Occipital lobe (tissue), 2 donors: ENCODE measurements around the gene HNF4A. TPM values are rescaled to one million over a fixed set of nuclear protein-coding genes. Genes with fewer than 3 reads are reported as not detected.
A peak's percentile ranks its signal among the peaks of the same experiment; 100 is the strongest.
"Not testable (repeated sequence)": the region's sequence is repeated elsewhere in the genome, so short reads cannot be mapped to it uniquely, and the experiment has no call there.

Experiments used
- DNase-seq: peaks from one replicate; lab custom pipeline; 2025; lab: John Stamatoyannopoulos, UW
- total RNA-seq: library from RNA; depleted of rRNA; stranded (reverse); fragments of >200 nt; gene quantifications from one replicate; pipeline ENCODE4 v1.2.3, GENCODE V29; 2014

The HNF4A gene
- total RNA-seq: not detected

DNA sequence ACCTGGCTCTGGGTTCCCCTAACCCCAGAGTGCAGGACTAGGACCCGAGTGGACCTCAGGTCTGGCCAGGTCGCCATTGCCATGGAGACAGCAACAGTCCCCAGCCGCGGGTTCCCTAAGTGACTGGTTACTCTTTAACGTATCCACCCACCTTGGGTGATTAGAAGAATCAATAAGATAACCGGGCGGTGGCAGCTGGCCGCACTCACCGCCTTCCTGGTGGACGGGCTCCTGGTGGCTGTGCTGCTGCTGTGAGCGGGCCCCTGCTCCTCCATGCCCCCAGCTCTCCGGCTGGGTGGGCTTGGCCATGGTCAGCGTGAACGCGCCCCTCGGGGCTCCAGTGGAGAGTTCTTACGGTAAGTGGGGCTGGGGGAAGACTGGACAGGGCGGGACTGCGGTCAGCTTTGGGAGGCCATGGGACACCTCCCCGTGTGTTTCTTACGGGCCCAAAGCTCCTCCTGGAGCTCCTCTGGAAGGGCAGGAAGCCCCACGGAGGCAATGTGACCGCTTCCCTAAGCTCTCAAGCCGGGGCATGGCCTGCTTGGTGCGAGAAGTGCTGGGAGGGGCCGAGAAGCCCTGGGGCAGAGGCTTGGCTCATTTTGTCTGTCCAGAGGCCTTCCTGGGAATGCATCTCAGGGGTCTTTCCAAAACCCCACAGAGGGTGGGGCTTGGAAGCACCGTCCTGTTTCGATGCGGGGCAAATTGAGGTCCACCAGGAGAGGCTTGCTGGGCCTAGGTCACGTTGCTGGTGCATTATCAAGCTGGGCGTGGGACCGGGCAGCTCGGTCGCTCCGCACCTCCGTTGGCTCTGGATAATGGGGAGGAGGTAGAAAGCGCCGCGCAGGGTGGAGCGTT lies at the start of gene HNF4A:
TSS of gene HNF4A (plus strand) at position 202 of the 855 bp plus-strand sequence. CDS start at position 308, 106 bp downstream.
- DNase-seq: no peak

DNA sequence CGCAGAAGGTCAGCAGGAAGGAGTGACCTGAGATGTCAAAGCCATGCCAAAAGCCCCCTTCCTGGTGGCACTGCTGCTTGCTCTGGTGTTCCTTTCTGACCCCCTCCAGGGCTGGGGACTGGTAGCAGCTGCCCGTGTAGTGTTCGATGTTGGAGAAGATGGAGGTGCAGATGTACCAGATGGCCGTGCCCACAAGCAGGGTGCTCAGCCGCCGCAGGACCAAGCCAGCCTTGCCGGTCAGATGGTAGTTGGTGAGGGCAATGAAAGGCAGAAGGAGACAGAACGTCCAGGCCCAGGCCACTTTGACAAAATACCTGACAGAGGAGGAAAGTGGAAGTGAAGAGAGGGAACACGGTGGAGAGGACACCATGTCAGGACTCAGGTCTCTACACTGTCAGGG lies 48.6 kb upstream of the HNF4A start:
- DNase-seq: no peak

DNA sequence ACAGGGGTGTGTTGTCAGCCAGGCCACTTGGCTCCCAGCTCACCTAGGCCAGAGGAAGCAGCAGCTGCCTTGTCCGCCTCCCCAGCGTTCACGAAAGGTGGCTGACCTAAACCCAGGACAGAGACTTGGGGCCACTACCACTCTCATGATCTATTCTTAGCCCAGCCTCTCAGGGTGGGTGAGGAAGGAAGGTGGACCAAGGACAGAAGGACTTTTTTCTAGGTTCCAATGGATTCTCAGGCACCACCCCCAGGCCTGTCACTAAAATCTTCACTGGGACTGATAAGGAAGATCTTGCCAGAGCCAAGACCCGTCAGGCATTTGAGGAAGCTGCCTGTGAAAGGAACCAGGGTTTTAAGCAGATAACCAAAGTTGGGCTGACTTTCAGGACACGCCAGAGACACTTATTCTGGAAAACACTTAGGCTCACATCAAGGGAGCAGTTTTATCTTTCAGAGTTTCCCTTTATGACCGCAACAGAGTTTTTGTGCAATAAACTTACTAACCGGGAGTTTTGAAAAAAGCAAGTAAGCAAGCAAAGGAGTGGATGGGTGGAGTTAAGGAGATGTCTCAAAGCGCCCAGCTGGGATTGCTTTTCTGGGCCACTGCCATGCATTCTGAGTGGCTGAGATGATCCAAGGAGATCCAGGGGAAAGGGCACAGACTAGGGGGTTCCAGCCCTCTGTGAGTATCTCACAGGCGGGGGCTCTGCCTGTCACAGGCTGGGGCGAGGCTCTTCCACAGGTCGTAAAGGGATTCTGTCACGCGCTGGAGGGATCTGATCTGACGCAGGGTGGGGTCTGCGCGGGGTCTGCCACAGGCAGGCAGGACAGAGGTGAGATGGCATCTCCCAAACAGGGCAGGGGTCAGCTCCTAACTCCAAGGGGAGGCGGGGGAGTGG lies 45.5 kb upstream of the HNF4A start:
- no peak for DNase-seq

DNA sequence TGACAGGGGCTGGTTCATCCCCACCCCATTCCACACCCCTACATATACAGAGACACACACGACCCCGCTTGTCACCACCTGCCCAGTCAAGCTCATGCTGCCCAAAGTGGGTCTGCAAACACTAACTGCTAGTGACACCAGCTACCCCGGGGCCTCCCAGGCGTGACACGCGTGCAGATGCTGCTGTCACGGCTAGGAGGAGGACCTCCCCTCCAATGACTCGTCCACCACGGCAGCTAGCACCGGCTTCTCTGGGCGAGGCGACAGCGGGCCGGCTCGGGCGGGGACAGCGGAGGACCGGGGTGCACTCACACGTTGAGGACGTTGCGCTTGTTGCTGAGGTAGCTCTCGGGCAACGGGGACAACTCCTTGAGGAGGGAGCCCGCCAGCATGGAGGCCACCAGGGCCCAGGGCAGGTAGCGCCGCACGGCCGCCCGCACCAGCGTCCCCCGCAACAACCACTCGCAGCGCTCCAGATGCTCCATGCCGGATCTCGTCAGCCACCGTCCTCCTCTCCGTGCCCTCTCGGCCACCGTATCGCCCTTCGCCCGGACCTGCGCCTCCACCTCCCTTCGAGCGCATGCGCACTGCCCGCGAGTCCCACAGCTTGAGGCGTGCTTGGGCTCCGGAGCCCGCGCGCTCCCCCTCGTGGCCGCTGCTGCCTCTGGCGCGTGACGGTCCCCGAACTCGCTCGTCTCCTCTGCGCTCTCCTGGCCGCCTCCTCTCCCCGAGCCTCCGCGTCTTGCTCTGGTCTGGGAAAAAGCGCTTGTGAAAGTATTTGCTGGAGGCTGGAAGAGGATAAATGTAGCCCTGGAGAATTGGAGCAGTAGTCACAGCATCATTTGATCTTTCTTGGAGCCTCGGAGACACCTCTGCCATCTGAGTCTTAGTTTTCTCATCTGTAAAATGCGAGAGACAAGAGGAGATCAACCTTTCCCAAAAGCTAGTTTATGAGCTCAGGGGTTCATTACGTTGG lies 44.5 kb upstream of the HNF4A start, which contains the start of gene FITM2:
TSS of gene FITM2 (minus strand) at position 539 of the 976 bp plus-strand sequence. CDS start at position 485, 54 bp downstream.
- DNase-seq: peak; percentile 89

DNA sequence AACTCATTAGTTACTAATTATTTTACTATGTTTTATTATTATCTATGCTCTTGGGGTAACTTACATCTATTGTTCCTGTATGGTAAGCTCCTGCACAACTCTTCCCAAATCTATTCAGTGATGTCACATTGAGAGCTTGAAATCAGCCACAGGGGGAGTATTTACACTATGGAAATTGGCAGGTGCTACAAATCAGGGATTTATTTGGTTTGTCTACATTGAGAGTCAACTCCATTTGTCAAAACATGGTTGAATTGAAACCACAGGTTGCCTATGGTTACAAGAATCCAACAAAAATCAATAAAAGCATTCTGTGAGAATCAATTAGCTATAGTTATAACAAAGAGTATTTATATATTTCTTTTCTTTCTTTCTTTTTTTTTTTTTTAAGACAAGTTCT lies 40.6 kb upstream of the HNF4A start:
- no peak for DNase-seq

DNA sequence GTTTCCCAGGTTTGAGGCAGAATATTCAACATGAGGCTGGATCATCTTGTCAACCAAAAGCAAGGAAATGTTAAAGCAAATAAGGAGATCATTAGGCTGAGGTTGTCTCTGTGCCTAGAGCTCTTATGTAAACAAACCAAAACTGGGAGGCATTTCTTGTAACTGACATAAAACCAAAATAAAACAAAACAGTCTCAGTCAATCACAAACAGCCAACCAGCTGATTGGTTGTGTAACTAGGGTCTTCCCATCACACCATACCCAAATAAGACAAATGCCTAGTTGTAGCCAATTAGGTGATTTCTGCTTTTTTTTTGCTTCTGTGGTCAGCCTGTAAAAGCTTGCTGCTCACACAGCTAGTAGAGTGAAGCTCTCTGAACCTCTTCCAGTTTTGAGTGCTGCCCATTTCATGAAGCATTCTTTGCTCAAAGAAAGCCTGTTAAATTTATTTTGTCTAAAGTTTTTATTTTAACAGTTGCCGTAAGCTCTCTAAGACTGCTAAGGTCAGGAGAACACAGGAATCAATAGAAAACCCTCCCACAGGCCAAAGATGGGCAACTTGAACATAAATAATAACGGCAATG lies 35.6 kb upstream of the HNF4A start:
- DNase-seq: no peak

DNA sequence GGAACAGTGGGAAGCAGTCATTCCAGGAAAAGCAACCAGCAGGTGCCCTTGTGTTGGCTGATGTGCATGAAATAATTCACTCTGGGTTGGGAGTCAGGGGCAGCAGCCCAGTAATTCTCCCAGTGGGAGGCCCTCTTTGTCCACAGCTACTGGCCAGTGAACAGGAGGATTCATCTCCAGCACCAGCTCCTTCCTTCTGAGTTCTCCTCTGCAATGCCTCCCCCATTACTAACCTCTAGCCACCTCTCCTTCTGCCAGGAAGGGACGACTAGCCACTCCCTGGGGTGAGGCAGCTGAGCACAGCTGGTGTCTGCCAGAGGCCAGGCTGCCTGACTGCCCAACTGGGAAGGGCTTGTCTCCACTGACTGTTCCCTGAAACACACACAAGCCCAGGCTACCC lies 31.2 kb upstream of the HNF4A start:
- no peak for DNase-seq

DNA sequence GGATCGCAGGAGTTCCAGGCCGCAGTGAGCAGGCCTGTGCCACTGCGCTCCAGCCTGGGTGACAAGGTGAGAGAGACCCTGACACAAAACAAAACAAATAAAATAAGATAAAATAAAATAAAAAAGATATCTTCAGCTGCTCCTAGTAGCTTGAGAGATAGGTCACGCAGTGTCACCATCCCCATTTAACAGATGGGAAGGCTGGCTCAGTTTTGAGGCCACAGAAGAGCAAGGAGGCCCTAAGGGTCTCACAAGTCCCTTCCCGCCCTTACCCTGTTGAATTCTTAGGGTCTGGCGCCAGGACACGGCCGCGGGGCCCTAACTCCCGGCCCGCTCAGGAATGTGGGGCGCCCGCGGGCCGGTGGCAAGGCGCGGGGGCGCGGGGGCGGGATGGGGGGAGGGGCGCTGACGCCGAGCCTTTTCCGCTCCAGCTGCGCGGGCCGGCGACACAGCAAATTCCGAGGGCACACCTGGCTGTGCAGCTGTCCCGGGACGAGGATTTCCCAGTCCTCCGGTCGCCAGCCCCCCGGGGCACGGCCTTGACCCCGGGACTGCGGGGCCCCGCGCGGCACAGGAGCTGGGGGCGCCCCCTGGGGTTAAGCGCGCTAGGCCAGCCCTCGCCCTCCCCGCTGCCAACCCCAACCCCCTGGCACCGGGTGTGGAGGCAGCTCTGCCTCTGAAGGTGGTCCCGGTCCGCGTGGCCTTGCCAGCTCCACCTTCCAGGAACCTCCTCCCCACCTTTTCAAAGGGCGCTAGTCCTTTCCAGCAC lies 28.9 kb upstream of the HNF4A start:
- no peak for DNase-seq

DNA sequence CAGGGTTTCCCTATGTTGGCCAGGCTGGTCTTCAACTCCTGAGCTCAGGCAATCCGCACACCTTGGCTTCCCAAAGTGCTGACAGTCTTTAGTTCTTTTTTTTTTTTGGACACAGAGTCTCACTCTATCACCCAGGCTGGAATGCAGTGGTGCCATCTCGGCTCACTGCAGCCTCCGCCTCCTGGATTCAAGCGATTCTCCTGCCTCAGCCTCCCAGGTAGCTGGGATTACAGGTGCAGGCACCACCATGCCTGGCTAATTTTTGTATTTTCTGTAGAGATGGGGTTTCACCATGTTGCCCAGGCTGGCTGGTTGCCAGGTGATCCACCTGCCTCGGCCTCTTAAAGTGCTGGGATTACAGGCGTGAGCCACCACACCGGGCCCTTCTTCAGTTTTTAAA lies 27.8 kb upstream of the HNF4A start:
- not testable (repeated sequence) for DNase-seq

DNA sequence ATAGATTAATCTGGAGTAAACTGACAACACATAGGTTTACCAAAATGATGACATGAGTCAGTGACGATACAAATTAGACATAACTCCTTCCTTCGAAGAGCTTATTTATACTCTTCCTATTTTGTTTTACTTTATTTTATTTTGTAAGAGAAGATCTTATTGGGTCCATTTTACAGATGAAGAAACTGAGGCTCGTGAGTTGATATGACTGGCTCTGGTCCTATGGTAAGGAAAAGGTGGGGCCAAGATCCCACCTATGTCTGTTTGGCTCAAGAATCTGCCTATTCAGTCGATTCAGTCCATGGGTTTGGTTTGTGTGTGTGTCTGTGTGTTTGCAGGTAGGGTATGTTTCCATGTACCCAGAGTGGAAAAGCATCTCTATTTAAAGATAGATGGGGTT lies 27.1 kb upstream of the HNF4A start:
- no peak for DNase-seq

DNA sequence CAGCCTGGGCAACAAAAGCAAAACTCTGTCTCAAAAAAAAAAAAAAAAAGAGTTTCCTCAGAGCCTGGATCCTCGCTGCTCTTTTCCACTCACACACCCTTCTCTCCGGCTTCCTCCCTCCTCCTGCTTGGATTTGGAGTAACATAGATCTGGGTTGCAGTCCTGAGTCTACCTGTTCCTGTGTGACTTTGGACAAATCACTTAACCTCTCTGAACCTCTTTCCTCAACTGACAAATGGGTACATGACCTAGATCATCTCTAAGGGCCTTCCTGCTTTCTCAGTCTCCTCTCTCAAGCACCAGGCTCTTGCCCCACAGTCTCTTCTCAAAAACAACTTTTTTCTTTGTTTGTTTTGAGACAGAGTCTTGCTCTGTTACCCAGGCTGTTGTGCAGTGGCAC lies 24.3 kb upstream of the HNF4A start:
- DNase-seq: no peak

DNA sequence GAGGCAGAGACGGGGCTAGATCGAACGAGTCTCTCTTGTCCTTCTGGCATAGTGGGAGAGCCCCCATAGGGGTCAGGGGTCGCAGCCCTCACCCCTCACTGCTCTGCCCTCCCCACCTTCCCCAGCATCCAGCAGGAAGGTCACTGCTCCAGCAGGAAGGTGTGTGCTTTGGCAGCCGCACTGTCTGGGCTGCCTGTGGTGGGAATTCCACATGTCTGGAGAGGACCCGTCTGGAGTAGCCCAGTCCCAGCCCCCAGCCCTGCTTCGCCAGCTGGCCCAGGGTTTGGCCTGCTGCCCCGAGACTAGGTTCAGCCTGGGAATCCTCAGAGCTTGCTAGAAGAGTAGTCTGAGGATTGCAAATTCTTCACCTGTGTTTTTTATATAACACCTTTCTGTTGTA lies 21.2 kb upstream of the HNF4A start:
- DNase-seq: no peak

DNA sequence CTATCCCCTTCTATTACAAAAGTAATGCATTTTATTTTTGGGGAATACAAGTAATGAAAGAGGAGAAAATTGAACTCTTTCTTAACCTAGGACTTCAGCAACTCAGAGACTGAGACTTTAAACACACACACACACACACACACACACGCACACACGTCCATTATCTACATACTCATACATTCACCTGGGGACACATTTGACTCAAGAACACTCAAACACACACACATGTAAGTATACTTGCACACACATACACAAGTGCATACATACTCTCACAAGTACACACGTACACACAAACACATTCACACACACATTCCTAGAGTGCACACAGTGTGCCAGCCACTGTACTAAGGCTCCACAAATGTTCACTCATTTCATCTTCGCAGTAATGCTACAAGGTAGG lies 20.8 kb upstream of the HNF4A start:
- DNase-seq: no peak

DNA sequence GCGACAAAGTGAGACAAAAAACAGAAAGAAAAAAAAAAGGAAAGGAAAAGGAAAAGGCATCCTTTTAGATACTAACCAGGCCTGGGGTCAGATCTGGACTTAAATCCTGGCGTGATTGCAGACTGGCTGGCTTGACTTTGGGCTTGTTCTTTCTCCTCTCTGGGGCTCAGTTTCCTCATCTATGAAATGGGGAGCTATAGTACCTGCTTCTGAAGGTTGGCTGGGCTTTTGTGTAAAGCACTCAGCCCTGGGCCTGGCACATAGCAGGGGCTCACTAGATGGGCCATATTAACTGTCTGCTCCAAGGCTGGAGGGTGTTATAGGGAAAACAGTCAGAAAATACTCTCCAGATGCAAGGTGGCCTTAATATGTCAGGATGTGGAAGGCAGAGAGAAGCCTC lies 19.8 kb upstream of the HNF4A start:
- no peak for DNase-seq

DNA sequence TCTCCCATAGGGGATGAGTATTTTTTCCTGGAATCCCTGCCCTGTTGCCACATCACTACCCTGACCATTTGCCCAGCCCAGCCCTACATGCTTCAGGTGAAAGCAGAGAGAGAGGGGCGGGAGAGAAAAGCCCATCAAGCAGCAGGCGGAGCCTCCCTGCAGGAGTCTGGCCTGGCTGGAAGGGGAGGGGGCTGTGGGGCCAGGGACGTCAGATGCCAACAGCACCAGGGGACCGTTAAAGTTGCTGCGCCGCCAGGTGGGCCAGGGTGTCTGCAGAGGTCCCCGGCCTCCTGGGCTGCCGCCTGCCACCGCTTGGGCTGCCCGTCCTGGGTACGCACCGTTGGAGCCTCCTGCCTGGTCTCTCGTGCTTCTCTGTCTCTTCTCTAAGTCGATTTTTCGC lies 19.4 kb upstream of the HNF4A start:
- no peak for DNase-seq

DNA sequence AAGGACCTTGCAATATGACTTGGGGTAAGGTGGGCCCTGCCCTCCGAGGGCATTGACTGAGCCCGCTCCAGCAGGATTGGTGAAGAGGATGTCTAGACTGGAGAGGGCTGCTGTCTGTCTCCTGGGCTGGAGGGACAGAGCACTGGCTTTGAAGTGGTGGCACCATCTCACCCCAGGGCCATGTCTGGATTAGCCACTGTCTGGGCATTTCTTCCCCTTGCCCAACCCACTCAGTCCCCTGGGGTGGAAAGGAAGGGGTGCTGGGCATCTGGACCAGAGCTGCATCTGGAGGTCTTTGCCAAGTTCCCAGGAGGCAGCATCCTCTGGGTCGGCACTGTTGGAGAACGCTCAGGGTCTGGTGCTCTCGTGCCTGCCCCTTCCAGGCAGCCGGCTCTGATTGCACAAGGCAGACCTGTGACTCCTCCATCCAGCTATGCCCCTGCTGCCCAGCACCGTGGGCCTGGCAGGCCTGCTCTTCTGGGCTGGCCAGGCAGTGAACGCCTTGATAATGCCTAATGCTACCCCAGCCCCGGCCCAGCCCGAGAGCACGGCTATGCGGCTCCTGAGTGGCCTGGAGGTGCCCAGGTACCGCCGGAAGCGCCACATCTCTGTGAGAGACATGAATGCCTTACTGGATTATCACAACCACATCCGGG lies 18.6 kb upstream of the HNF4A start, which contains the start of gene R3HDML:
TSS of gene R3HDML (plus strand) at position 319 of the 656 bp plus-strand sequence. CDS start at position 434, 115 bp downstream.
- DNase-seq: no peak

DNA sequence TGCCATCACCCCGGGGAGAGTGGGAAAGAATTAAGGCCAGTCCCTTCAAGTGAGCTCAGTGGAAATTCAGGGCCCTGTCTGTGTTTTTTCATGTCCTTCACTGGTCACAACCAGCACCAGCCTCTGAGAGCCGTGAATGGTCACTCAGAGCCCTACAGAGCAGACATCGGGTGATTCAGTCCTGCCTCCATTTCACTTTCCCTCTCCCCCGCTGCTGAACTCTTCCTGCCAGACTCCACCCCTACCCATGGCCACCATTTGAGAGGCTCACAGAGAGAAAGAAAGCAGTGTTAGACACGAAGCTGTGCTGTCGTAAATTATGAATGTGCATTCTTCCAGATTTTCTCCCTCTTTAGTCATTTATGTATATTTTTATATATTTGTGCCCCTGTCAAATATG lies 13.3 kb upstream of the HNF4A start:
- no peak for DNase-seq

DNA sequence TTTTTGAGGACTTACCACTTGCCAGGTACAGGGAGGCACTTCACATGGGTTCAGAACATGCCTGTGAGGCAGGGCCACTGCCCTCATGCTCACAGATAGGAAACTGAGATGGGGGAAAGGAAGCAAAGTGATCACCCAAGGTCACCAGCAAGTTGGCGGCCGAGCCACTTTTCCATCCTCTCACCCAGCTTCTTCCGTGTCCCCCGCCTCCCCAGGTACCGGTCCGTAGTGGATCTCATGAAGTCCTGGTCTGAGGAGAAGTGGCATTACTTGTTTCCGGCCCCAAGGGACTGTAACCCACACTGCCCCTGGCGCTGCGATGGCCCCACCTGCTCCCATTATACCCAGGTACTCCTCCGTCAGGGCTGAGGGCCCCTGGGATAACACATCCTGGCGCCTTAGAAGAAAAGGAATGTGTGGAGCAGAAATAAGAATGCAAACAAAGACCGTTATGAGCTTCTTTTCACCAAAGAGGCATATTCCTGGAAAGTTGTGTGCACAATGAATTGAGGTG lies 12.3 kb upstream of the HNF4A start:
- DNase-seq: no peak

DNA sequence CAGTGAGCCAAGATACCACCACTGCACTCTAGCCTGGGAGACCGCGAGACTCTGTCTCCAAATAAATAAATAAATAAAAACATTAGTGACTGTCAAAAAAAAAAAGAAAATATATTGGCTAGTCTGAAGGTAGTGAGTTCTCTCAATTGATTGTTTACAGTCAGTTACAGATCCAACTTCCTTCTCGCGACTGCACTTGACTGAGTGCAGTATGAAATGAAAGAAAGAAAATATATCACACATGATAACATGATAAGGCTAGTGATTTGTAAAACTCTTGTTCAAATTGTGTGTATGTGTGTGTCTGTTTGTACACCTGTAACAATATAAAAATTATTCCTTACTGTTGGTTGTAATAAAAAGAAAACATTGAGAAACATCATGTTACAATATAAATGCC lies 10.8 kb upstream of the HNF4A start:
- no peak for DNase-seq
